B cell (primary cell): ENCODE results near the gene KSR2. TPM values are rescaled to one million over a fixed set of nuclear protein-coding genes. Genes with fewer than 3 reads are reported as not detected.

ENCODE experiments used
- ATAC-seq: fragments of 200-7000 bp; cut with Tn5 transposase; one replicate; pipeline ENCODE4 v1.10.0; 2021; ENCODE audit warnings: low read depth, mild to moderate bottlenecking, moderate number of reproducible peaks, moderate library complexity
- CTCF ChIA-PET: fragments of 350-600 bp; sonication (Branson Sonifier 250); formaldehyde crosslinking; loops from one replicate; lab custom pipeline; 2021; ENCODE audit warnings: antibody characterized with exemption, inconsistent platforms; lab: Charles Lee
- POLR2A ChIA-PET: fragments of 350-600 bp; sonication (Branson Sonifier 250); formaldehyde crosslinking; loops from one replicate; lab custom pipeline; 2021; ENCODE audit warnings: antibody characterized with exemption; lab: Charles Lee
- DNase-seq: peaks from one replicate; pipeline ENCODE4 v3.0.0; 2013
- H2AFZ ChIP-seq: 2 replicates; pipeline ENCODE4 v1.6.1; 2012; ENCODE audit warnings: mild to moderate bottlenecking, low read depth, low read length; ENCODE audit not compliant: insufficient read depth, poor library complexity, severe bottlenecking
- H3K27ac ChIP-seq, 2 donors: 1 replicate in 1 of 2; 2 replicates in 1 of 2; pipeline ENCODE4 v1.5.1; 2012 to 2013; ENCODE audit warnings: low read length in 2 of 2, mild to moderate bottlenecking in 2 of 2, moderate library complexity in 1 of 2
- H3K27me3 ChIP-seq, 4 experiments: fragments of 200-600 bp in 1 of 4; sonication (generic) in 1 of 4; replicated peaks in 1 of 4; 1 replicate in 2 of 4; 2 replicates in 2 of 4; pipeline versions ENCODE4 v1.6.1 to v1.7.0; 2013 to 2016; ENCODE audit warnings: low read length in 3 of 4, mild to moderate bottlenecking in 2 of 4, mixed read lengths in 1 of 4, moderate library complexity in 1 of 4; ENCODE audit not compliant: insufficient read depth in 4 of 4, control insufficient read depth in 3 of 4; ENCODE audit errors: control extremely low read depth in 1 of 4
- H3K36me3 ChIP-seq, 2 experiments: replicated peaks in 1 of 2; 1 replicate in 1 of 2; 2 replicates in 1 of 2; pipeline versions ENCODE4 v1.6.1 to v1.7.1; 2013; ENCODE audit warnings: low read length in 1 of 2; ENCODE audit not compliant: insufficient read depth in 2 of 2, control insufficient read depth in 1 of 2; ENCODE audit errors: control extremely low read depth in 1 of 2, extremely low read depth in 1 of 2
- H3K4me1 ChIP-seq, 2 donors: fragments of 200-600 bp in 1 of 2; sonication (generic) in 1 of 2; 1 replicate in 1 of 2; 2 replicates in 1 of 2; pipeline versions ENCODE4 v1.5.1 to v1.6.1; 2013 to 2017; ENCODE audit warnings: low read length in 2 of 2; ENCODE audit not compliant: control insufficient read depth in 2 of 2, insufficient read depth in 2 of 2
- H3K4me2 ChIP-seq: replicated peaks from 2 replicates; pipeline ENCODE3; 2012; ENCODE audit warnings: mild to moderate bottlenecking, low read depth, low read length; ENCODE audit not compliant: poor library complexity, severe bottlenecking
- H3K4me3 ChIP-seq, 5 experiments: fragments of 200-600 bp in 1 of 5; sonication (generic) in 1 of 5; 1 replicate in 3 of 5; 2 replicates in 2 of 5; pipeline versions ENCODE4 v1.5.1 to v1.7.0; 2011 to 2016; ENCODE audit warnings: low read length in 4 of 5, mild to moderate bottlenecking in 4 of 5, low read depth in 2 of 5, control low read depth in 1 of 5, moderate library complexity in 1 of 5; ENCODE audit not compliant: insufficient read depth in 1 of 5; ENCODE audit errors: control extremely low read depth in 1 of 5, extremely low read depth in 1 of 5
- H3K79me2 ChIP-seq: fragments of 200-600 bp; sonication (generic); one replicate; pipeline ENCODE4 v1.6.0; 2016; ENCODE audit warnings: low read length; ENCODE audit not compliant: control insufficient read depth, insufficient read depth
- H3K9ac ChIP-seq: fragments of 200-600 bp; sonication (generic); 2 replicates; pipeline ENCODE4 v1.6.1; 2017; ENCODE audit warnings: mild to moderate bottlenecking, low read length, moderate library complexity
- H3K9me3 ChIP-seq, 3 donors: one replicate each; pipeline versions ENCODE4 v1.6.1 to v1.7.1; 2013; ENCODE audit warnings: low read length in 2 of 3; ENCODE audit not compliant: control insufficient read depth in 2 of 3, insufficient read depth in 1 of 3; ENCODE audit errors: control extremely low read depth in 1 of 3
- H4K20me1 ChIP-seq: 2 replicates; pipeline ENCODE4 v1.6.0; 2012; ENCODE audit warnings: mild to moderate bottlenecking, low read length; ENCODE audit not compliant: insufficient read depth, control insufficient read depth, poor library complexity, severe bottlenecking
- H3K27ac Mint-ChIP-seq: one replicate; pipeline ENCODE4 v1.8.0; 2021; ENCODE audit warnings: mixed read lengths
- H3K27me3 Mint-ChIP-seq: one replicate; pipeline ENCODE4 v1.8.0; 2021; ENCODE audit warnings: mixed read lengths
- H3K4me1 Mint-ChIP-seq: one replicate; pipeline ENCODE4 v1.8.0; 2021; ENCODE audit warnings: mixed read lengths
- H3K4me3 Mint-ChIP-seq: one replicate; pipeline ENCODE4 v1.8.0; 2021; ENCODE audit warnings: mixed read lengths
- H3K9me3 Mint-ChIP-seq: one replicate; pipeline ENCODE4 v1.8.0; 2022; ENCODE audit warnings: mixed read lengths; ENCODE audit not compliant: insufficient read depth
- EZH2 ChIP-seq: IDR thresholded peaks from 2 replicates; pipeline ENCODE4 v1.6.1; 2012; ENCODE audit warnings: borderline replicate concordance, low read depth, mild to moderate bottlenecking, moderate library complexity, low read length; ENCODE audit not compliant: insufficient read depth, poor library complexity, severe bottlenecking
- WGBS: methylation state at CpG from one replicate; pipeline ENCODE4 v1.1.5; 2013; ENCODE audit warnings: missing lambda C conversion rate; ENCODE audit not compliant: insufficient coverage; 5-methylcytosine and 5-hydroxymethylcytosine counted together
- intact Hi-C: fragments of 100-400 bp; cut with micrococcal nuclease; formaldehyde crosslinking; loops from one replicate; pipeline ENCODE4 v1.10.0; 2022
- polyA plus RNA-seq: library from polyadenylated mRNA; depleted of rRNA; stranded (reverse); fragments of >200 nt; gene quantifications from 2 replicates; pipeline ENCODE4 v1.2.3, GENCODE V29; 2012
- total RNA-seq, 2 donors: library from RNA; stranded (reverse); fragments of 120-200 nt in 1 of 2; gene quantifications; 1 replicate in 1 of 2; 2 replicates in 1 of 2; pipeline versions ENCODE4 v1.2.3 to v1.2.4, GENCODE V29; 2013 to 2022
- TF ChIP-seq, protein P1 (sequence below): fragments of 200-600 bp; IDR thresholded peaks from one replicate; pipeline ENCODE4 v1.8.0; 2022; ENCODE audit warnings: antibody characterized with exemption, mild to moderate bottlenecking

The KSR2 gene
- total and polyA plus RNA-seq, 2 donors (not counting 1 experiment from before 2014, with no cell fraction given) = not detected

DNA sequence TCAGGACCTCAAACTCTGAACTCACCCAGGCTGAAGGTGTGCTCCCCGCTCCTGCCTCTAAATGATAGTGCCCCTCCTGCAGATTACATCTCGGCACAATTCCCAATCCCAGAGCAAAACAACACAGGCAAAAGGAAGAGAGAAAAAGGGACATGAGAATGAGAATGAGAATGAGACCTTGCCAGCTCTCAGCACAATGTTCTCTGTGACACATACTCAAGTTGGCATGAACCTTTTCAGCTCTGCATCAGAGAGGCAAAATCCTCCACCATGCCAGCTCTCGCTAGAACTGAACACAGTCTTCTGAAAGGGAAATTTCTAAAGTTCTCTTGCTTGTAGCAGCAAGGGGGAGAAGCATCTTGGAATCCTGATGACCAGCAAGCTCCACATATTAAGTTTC is 84.6 kb downstream of the KSR2 start:
- WGBS = 100% methylated on average over 1 of the region's 3 CpGs
- DNase-seq = no peak
- CTCF ChIA-PET = interaction anchor here (2.1 kb wide), 1 partner anchor 9 kb away, joined by 6 read pairs; no protein-coding TSS in a partner anchor

DNA sequence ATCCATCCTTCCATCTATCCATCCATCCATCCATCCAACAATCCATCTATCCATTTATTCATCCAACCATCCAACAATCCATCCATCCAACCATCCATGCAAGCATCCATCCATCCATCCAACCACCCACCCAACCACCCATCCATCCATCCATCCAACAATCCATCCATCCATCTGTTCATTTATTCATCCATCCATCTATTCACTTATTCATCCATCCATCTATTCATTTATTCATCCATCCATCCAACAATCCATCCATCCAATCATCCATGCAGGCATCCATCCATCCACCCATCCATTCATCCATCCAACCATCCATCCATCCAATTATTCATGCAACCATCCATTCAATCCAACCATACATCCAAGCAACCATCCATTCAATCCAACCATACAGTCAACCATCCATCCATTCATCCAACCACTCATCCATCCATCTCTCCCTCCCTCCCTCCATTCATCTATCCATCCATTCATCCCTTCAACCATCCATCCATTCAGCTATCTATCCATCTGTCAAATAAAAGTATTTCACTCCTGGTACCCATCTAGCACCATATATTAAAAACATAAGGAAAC is 86.1 kb downstream of the KSR2 start:
- Mint-ChIP-seq H3K4me3 (no peak overlapping the region), H3K27ac (no peak overlapping the region), H3K4me1 (no peaks in the 10 kb centered on the region), H3K9me3 (peaks cover 5% of the 10 kb centered on the region), H3K27me3 (peaks cover 9% of the 10 kb centered on the region)
- H3K4me2 ChIP-seq = no peak overlapping the region
- H3K9ac ChIP-seq = no peak overlapping the region
- intact Hi-C loops = no loop called here
- ATAC-seq = no peak
- POLR2A ChIA-PET = no interaction called here
- no peak overlapping the region for H2AFZ ChIP-seq
- no peaks in the 10 kb centered on the region for H3K36me3 ChIP-seq
- H3K4me3 ChIP-seq = no peak overlapping the region
- CTCF ChIA-PET = no interaction called here
- no peaks in the 10 kb centered on the region for H3K4me1 ChIP-seq
- H3K27ac ChIP-seq = no peak overlapping the region
- no peaks in the 10 kb centered on the region for H3K79me2 ChIP-seq
- DNase-seq = no peak
- H3K9me3 ChIP-seq = no peaks in the 10 kb centered on the region
- TF ChIP-seq, protein P1, sequence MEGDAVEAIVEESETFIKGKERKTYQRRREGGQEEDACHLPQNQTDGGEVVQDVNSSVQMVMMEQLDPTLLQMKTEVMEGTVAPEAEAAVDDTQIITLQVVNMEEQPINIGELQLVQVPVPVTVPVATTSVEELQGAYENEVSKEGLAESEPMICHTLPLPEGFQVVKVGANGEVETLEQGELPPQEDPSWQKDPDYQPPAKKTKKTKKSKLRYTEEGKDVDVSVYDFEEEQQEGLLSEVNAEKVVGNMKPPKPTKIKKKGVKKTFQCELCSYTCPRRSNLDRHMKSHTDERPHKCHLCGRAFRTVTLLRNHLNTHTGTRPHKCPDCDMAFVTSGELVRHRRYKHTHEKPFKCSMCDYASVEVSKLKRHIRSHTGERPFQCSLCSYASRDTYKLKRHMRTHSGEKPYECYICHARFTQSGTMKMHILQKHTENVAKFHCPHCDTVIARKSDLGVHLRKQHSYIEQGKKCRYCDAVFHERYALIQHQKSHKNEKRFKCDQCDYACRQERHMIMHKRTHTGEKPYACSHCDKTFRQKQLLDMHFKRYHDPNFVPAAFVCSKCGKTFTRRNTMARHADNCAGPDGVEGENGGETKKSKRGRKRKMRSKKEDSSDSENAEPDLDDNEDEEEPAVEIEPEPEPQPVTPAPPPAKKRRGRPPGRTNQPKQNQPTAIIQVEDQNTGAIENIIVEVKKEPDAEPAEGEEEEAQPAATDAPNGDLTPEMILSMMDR = no peak
- TF ChIP-seq EZH2 = no peak
- no peaks in the 10 kb centered on the region for H4K20me1 ChIP-seq
- H3K27me3 ChIP-seq = no peaks in the 10 kb centered on the region

More for the DNA sequence above, 84.6 kb downstream of the KSR2 start:
- H3K4me1 ChIP-seq = peaks cover 0 to 3% of the 10 kb centered on the region in 2 donors
- POLR2A ChIA-PET = no interaction called here
- Mint-ChIP-seq H3K27ac (no peak overlapping the region), H3K9me3 (peaks cover 5% of the 10 kb centered on the region), H3K4me3 (no peak overlapping the region), H3K4me1 (peaks cover 3% of the 10 kb centered on the region), H3K27me3 (peaks cover 3% of the 10 kb centered on the region)
- H3K9me3 ChIP-seq = no peaks in the 10 kb centered on the region
- H3K9ac ChIP-seq = no peak overlapping the region
- H3K27ac ChIP-seq = no peak overlapping the region
- H3K4me3 ChIP-seq = no peak overlapping the region
- intact Hi-C loops = no loop called here
- H4K20me1 ChIP-seq = no peaks in the 10 kb centered on the region
- no peaks in the 10 kb centered on the region for H3K27me3 ChIP-seq
- H2AFZ ChIP-seq = no peak overlapping the region
- no peaks in the 10 kb centered on the region for H3K36me3 ChIP-seq
- no peak overlapping the region for H3K4me2 ChIP-seq
- no peak for TF ChIP-seq EZH2
- TF ChIP-seq, protein P1 = no peak
- ATAC-seq = no peak
- no peaks in the 10 kb centered on the region for H3K79me2 ChIP-seq
